DND-41 (cell line): ENCODE results near the gene LRRC25.

Source experiments
- EZH2 ChIP-seq: IDR thresholded peaks from 3 replicates; pipeline ENCODE4 v1.6.1; 2012; ENCODE audit warnings: borderline replicate concordance, low read depth, mild to moderate bottlenecking, moderate library complexity, low read length, inconsistent platforms; ENCODE audit not compliant: severe bottlenecking
- TF ChIP-seq, protein P1 (sequence below): IDR thresholded peaks from 2 replicates; pipeline ENCODE4 v1.5.1; 2012; ENCODE audit warnings: borderline replicate concordance, low read length, moderate library complexity, mild to moderate bottlenecking; ENCODE audit not compliant: poor library complexity, severe bottlenecking; ENCODE audit errors: extremely low read depth

DNA sequence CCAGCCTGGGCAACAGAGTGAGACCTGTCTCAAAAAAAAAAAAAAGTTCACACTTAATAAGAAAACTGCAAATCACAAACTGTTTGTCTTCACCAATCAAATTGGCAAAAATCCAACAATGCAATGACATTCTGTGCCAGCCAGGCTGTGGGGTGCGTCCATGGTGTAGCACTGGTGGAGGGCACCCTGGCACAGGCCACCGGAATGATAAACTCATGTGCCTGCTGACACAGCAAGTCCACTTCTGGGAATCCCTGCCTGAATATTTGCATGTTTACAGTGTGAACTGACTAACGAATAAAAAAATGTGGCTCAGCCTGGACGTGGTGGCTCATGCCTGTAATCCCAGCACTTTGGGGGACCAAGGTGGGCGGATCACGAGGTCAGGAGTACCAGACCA lies 1.6 kb upstream of the LRRC25 start:
- TF ChIP-seq, protein P1, sequence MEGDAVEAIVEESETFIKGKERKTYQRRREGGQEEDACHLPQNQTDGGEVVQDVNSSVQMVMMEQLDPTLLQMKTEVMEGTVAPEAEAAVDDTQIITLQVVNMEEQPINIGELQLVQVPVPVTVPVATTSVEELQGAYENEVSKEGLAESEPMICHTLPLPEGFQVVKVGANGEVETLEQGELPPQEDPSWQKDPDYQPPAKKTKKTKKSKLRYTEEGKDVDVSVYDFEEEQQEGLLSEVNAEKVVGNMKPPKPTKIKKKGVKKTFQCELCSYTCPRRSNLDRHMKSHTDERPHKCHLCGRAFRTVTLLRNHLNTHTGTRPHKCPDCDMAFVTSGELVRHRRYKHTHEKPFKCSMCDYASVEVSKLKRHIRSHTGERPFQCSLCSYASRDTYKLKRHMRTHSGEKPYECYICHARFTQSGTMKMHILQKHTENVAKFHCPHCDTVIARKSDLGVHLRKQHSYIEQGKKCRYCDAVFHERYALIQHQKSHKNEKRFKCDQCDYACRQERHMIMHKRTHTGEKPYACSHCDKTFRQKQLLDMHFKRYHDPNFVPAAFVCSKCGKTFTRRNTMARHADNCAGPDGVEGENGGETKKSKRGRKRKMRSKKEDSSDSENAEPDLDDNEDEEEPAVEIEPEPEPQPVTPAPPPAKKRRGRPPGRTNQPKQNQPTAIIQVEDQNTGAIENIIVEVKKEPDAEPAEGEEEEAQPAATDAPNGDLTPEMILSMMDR = no peak
- TF ChIP-seq EZH2 = no peak
